GM19193 (cell line): ENCODE results near the gene CYRIA.

Experiments used
- POLR2A ChIP-seq: IDR thresholded peaks from 4 replicates; pipeline ENCODE4 v1.6.1; 2011; ENCODE audit not compliant: insufficient read depth, insufficient read length; ENCODE audit errors: extremely low read depth

The CYRIA gene

DNA sequence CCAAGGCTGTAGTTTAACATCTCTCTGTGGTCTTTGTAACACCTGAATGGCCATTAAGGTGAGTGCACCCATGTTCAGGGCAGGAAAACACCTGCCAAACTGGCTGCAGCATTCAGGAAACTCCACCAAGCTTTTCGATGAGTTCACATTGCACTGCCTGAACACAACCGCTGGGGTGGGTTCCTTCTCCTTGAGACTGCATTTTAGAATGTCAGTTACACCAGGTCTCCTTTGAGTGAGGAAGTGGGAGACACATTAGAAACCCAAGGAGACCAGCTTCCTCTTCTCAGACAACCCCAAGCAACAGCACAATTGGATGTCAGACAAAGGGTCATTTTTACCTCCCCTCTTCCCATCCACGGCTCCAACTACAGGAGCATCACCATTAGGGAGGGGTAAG is 35.2 kb downstream of the CYRIA start:
- no peak for TF ChIP-seq POLR2A

DNA sequence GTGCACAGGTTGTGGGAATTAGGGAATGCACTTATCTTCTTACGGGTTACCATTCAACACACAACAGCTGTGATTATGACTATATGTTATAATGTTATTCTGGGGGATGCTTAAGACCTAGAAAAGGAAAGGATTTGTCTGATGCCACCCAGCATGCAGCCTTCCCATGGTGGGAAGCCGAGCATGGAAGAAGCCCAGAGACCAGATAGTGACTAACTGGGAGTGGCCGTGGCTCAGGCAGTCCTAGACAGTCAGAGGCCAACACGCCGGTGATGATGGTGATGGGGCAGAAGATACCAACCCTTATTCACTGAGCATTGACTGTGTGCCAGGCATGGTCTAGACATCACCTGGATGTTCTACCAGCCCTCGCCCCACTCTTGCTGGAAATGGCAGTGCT is 35.9 kb downstream of the CYRIA start:
- TF ChIP-seq POLR2A: no peak

DNA sequence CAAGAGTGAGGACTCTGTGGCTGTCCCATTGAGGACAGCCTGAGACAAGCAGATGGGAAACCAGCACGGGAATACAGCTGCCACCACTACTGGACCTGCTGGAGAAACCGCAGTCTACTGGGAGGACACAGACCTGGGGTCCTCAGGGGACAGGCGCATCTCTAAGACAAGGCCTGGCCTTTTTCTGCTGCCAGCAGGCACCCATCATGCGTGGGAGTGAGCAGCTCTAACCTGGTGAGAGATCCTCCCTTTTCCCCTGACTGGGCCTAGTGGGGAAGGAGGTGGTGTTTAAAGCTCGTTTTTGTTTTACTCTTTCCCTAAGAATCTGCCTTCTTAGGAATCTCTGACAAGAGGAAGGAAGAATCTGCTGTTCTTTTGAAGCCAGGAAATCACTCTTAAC is 36.6 kb downstream of the CYRIA start:
- TF ChIP-seq POLR2A: no peak

DNA sequence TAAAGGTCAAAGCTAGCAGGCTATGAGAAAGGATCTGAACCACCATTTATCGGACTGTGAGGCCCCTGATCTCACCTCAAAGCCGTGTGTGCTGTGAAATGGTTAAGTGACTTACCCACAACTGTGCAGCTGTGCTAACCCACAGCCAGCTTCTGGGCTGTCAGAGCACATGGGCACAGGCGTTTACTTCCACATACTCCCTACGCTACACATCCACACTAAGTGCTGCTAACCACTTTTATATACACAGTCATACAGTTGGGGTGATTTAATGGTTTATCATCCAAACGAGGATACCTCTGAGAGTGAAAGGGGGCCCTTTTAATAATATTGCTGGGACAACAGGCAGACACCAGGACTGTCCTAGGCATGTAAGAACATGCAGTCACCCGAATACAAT is 37.3 kb downstream of the CYRIA start:
- TF ChIP-seq POLR2A: no peak

DNA sequence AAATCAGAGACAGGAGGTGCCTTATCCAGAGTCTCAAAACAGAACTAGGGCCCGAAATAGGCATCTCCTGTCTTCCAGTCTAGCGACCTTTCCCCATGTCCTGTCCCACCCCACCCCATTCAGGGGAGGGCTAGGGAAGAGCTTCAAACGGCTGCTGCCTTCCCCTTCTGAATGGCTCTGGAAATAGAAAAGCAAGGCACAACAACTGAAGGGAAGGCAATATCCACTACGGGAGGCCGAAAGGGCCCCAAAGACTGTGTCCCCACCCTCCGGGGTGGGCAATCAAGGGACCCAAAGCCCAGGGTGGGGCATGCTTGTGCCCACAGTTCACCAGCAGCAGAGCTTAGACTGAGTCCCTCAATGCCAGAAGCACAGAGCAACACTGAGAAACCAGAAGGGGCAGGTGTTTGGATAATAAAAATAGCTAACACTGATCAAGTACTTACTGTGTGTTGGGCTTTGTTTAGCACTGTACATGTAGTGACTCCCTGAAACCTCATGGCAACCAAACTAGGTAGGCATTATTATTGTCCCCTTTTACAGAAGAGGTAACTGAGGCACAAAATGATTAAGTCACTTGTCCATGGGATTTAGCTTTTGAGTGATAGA is 38.5 kb downstream of the CYRIA start:
- TF ChIP-seq POLR2A: no peak

DNA sequence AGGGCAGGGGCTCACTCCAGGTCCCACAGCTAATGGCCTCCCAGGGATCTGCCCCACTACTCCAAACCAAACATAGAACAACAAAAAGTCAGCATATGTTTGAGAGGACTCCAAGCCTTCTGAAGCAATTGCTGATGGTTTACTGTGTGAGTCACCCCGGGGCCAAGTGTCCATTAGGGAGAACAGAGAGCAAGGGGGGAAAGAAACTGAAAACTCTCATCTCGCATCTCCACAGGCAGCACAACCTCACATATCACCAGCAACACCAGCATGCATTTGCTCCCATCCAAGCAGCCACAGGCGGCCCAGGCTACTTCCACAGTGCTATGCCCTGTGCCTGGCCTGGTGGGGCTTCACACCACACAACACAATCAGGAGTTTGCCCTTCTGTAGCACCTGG is 39.1 kb downstream of the CYRIA start:
- TF ChIP-seq POLR2A: no peak

DNA sequence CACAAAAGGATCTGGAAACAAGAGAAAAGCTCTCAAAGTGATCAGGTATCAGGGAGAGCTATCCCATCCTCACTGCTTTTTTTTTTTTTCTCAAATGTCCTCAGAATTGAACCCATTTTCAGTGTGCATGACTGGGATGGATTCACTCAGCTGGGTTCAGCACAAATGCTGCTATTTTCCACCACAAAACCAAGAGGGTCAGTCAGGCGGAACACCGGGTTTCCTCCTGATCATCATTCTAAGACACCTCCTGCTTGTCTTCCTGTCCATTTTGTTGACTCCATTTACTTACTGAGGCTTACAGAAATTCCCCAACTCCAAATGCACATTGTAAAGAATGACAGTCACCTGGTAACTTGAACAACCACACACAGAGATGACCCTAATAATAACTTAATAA is 39.9 kb downstream of the CYRIA start:
- TF ChIP-seq POLR2A: no peak

DNA sequence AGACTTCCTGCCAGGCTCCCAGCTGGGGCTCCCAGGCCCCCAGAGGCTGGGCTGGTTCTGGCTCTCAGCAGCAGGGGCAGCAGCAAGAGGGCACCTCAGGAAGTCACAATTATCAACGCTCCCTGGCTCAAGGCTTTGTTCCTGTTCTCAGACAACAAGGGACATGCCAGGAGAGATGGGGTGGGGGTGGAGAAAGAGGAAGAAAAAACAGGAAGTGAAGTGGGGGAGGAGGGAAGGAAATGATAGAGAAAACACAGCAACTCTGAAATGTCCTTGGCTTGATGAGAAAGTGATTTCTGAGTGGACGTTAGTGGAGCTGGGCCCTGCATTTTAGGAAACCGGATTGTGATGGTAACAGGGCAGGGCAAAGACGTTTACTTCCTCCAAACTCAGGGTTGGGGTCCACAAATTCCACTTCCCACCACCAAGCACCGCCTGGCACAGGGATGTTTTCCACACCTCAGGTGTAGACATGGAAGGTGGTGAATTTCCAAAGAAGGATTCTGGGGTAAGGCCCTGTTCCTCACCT is 40.4 kb downstream of the CYRIA start:
- TF ChIP-seq POLR2A: no peak

DNA sequence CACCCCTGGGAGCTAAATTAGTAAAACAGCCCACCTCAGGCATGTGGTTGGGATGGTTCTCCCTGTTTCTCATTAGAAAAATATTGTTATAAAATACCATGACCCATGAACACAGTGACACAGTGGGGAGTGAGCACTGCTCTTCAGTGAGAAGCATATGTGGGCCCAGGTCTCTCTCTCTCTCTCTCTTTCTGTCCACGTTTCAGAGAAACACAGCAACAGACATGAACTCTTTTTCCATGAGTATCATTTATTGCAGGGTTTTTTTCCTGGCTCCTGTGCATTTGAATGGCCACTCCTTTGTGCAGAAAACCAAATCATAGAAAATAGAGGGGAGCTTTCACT is 41.2 kb downstream of the CYRIA start:
- no peak for TF ChIP-seq POLR2A

DNA sequence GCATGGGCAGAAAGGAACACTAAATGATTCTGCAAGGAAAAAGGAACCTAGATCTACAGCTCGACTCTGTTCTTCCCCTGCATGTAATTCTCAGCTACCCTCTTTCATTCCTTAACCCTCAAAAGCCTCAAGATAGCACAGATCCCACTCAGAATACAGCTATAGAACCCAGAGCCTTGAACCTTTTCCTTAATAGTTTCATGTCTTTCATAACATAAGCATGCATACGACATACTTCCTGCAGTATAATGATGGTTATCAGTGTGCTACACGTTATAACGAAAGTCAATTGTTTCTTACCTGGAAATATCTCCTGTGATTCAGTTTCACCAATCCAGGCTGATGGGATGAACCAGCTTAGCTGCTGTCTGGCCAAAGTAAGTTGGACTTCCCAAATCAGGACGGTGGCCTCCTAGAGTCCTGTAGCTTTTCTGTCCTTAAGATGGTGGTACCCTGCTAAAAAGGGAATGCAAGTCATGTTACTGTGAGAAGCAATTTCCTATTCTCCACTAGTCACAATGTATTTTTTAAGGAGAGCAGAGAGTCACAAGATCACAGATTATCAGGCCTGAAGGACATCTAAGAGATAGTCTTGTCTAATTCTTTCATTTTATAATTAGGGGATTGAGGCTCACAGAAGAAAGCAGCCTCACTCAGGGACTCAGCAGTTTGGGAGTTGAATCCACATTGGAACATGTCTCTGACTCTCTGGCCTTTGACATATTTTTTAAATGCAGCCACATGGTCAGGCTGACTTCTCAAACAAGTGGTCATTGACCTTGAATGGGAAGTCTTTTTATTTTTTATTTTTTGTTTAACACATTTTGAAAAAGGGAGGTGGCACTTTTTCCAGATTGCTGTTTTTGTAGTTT is 41.8 kb downstream of the CYRIA start:
- TF ChIP-seq POLR2A: no peak

DNA sequence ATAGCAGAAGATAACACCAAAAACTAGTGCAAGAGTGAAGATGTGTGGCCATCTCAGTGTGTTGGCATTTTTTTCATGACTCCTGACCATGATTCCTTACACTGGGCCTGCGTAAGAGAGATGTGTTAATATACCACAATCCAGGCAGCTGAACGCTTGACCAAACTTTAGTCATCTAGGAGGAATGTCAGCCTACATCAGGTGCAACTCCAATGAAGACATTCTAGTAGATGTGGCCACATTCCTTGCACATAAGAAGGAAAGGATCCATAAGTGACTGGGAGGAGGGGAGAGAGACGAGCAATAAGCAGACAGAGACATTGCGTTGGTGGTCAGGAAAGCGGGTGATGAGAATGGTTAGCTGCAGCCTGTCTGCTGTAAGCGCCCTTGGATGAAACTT is 42.6 kb downstream of the CYRIA start:
- no peak for TF ChIP-seq POLR2A

DNA sequence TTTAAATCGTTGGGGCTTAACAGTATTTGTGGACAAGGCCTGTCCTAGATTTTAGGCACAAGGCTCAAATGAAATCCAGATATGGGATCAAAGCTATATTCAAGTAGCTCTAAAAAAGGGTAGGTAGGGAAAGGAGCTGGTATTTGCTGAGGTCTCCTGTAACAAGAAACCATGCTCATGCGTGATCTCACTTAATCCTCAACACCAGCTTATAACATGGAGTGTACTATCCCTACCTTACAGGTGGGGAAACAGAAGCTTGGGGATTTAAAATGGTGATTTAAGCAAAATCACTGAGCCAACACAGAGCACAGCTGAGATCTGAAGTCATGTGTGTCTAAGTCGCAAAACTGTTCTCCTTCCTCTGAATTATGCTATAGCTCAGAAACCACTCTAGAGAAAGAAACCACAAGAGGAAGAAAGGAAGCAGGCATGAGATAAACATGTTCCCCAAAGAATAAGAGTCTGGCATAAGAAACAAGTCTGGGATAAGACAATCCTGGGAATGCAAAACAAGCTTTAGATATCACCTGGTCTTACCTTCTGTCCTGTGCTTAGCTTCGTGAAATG is 43.1 kb downstream of the CYRIA start:
- TF ChIP-seq POLR2A: no peak

DNA sequence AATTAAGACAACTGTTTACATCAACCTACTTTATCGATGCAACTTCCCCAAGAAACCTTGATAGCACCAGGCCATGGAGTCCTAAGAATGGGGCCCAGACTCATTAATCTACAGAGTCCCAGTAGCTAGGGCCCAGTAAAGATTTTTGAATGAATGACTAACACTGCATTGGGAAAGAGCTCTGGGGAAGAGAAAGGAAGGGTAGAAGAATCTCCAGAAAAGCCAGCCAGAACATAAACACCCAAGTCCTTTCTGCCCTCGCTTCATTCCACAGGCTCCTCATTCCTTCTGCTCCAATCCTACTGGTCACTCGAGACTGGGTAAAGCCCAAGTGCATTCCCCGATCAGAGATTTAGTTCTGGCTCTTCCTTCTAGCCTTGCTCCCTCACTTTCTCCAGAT is 44.3 kb downstream of the CYRIA start:
- no peak for TF ChIP-seq POLR2A

DNA sequence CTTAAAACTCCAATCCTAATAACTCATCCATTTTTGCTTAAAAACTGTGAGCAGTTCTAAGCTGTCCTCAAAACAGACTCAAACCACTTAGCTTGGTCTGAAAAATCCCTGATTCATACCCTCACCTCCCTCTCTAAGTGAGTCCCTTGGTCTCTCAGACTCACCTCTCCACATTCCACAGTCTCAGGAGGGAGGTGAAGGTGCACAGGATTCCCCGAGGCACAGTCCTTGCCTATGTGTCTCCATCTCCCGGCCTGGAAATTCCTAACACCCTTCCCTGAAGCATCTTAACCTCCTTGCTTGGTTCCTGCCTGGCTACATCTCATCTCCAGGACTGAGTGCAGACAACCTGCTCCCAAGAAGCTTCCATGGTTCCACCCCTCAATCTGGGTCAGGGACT is 45.0 kb downstream of the CYRIA start:
- TF ChIP-seq POLR2A: no peak

DNA sequence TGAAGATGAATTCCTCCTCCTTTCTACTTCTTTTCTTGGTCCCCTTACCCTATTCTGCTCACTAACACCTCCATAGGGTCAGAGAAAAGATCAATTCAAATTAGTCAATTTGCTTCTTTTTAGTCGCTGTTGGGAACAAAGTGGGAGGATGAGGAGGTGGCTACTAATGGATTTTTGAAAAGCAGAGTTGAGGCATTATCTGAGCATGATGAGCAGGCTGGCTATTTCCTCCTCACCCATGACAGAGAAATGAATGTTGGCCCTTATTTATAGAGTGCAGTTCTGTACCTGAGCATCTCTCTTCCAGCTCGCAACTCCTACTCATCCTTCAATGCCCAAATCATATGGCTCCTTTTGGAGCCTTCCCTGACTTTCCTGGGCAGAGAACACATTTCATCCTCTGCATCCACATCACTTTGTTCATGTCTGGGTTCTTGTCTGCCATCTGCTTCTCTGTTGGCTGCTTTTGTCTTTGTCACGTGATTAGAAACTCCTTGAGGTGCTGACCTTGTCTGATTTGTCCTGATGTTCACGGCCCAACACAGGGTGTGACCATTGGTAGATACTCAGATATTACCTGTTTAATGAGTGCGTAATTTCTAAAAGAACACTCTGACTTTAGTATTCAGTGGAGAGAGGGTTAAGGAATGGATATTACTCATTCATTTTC is 45.9 kb downstream of the CYRIA start:
- TF ChIP-seq POLR2A: no peak
